ENCODE data around the gene UPK1A. TPM values are rescaled to one million over a fixed set of nuclear protein-coding genes. Genes with fewer than 3 reads are reported as not detected.
A peak's percentile ranks its signal among the peaks of the same experiment; 100 is the strongest.
"Not testable (repeated sequence)": the region's sequence is repeated elsewhere in the genome, so short reads cannot be mapped to it uniquely, and the experiment has no call there.

The UPK1A gene
- total RNA-seq, 1 donor from 2014 or later = not detected

DNA sequence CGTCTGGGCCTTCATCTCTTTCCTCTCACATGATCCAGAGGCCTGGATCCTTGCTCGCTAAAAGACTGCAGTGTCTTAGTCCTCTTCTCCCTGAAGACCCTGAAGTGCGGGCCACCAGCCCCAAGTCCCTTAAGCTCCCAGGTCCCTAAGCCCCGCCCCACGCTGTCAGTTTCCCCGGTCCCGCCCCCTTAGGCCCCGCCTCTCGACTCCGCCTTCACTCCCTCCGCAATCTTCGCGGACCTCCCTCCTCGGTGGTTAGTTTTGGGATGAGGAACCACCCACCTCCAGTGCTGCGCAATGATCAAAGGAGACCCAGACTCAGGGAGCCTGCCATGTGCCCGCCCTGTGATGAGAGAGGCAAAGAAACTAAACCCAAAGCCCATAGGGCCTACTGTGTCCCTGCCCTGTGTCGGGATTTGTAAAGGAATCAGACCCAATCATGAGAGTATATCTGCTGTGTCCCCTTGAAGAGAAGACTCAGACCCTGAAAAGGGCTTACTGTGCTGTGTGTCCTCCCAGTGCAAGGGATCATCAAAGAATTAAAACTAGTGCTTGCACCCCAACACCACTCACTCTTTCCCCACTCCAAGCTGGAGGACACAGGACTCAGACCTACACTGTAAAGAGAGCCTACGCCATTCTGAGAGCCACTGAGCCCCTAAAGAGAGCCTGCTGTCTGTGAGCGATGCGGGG lies 21.2 kb upstream of the UPK1A start:
- DNase-seq (ENCODE audit: low read depth) = no peak
- TF ChIP-seq, protein P1, sequence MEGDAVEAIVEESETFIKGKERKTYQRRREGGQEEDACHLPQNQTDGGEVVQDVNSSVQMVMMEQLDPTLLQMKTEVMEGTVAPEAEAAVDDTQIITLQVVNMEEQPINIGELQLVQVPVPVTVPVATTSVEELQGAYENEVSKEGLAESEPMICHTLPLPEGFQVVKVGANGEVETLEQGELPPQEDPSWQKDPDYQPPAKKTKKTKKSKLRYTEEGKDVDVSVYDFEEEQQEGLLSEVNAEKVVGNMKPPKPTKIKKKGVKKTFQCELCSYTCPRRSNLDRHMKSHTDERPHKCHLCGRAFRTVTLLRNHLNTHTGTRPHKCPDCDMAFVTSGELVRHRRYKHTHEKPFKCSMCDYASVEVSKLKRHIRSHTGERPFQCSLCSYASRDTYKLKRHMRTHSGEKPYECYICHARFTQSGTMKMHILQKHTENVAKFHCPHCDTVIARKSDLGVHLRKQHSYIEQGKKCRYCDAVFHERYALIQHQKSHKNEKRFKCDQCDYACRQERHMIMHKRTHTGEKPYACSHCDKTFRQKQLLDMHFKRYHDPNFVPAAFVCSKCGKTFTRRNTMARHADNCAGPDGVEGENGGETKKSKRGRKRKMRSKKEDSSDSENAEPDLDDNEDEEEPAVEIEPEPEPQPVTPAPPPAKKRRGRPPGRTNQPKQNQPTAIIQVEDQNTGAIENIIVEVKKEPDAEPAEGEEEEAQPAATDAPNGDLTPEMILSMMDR (IDR thresholded peaks at IDR 0.05; ENCODE audit: insufficient read depth, low read length, poor library complexity, severe bottlenecking) = no peak
- H3K27me3 ChIP-seq (ENCODE audit: control insufficient read depth, insufficient read depth, low read length) = no peaks in the 10 kb centered on the region
- H3K36me3 ChIP-seq (ENCODE audit: control insufficient read depth, insufficient read depth, low read length) = no peaks in the 10 kb centered on the region
- H3K4me3 ChIP-seq (ENCODE audit: low read depth, low read length) = peak overlapping the region; percentile 30

DNA sequence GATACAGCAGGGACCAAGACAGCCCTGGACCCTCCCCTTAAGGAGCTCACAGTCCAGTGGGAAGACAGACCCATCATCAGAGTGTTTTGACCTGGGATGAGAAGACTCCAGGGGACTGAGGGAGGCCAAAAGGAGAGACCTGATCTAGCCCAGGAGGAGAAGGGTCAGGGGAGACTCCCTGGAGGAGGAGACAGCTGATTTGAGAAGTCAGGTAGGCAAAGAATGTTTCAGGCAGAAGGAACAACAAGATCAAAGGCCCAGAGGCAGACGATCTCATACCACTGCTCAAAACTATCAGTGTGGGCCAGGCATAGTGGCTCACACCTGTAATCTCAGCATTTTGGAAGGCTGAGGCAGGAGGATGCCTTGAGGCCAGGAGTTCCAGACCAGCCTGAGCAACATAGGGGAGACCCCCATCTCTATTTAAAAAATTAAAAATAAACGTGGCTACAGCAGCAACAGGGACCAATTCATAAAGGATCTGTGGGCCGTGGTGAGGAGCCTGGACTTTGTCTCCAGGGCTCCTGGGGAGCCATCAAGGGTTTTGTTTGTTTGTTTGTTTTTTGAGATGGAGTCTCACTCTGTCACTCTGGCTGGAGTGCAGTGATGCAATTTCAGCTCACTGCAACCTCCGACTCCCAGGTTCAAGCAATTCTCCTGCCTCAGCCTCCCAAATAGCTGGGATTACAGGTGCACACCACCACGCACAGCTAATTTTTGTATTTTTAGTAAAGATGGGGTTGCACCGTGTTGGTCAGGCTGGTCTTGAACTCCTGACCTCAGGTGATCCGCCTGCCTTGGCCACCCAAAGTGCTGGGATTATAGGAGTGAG lies 20.4 kb upstream of the UPK1A start:
- H3K36me3 ChIP-seq (ENCODE audit: control insufficient read depth, insufficient read depth, low read length) = no peaks in the 10 kb centered on the region
- H3K4me3 ChIP-seq (ENCODE audit: low read depth, low read length) = no peak overlapping the region
- no peak for DNase-seq (ENCODE audit: low read depth)
- TF ChIP-seq, protein P1 (IDR thresholded peaks at IDR 0.05; ENCODE audit: insufficient read depth, low read length, poor library complexity, severe bottlenecking) = no peak
- H3K27me3 ChIP-seq (ENCODE audit: control insufficient read depth, insufficient read depth, low read length) = no peaks in the 10 kb centered on the region

DNA sequence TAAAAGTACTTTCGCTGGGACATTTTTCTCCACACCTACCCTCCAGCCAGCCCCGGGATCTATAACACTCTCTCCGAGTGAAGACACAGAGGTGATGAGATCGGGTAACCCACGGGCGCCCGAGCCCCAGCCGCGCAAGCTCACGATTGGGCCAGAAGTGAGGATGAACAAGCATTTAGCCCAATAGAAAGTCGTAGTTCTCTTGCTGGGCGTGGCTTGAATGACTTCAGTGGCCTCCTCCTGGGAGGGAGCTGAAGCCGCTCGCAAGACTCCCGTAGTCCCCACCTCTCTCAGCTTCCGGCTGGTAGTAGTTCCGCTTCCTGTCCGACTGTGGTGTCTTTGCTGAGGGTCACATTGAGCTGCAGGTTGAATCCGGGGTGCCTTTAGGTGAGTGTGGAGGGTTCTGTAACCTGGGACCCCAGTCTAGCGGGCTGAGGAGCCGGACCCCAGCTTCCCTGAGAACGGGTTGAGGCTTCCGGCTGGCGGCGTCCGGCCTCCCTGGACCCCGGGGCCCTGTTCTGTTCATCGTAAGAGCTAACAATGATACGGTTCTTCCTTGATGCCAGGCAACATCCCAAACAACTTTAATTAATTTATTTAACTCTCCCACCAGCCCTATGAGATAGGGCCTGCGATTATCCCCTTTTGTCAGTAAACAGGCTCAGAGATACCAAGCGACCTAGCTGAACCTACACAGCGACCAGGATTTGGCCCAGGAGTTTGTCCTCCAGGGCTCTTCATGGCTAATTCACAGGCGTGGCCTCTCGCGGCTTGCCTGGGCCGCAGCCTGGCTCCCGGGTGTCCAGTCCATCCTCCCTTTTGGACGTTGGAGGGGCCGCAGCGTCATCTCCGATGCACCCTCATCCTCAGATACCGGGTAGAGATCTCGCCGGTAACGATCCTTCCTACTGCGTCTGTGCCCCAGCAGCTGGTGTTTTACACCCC lies 18.0 kb upstream of the UPK1A start, which contains the start of gene COX6B1:
Gene COX6B1, plus strand, starts transcription at position 307 of the 945 bp plus-strand sequence. CDS start 2,921 bp downstream, outside the sequence.
- Histone ChIP-seq H3K27me3 (ENCODE audit: control insufficient read depth, insufficient read depth, low read length) (no peaks in the 10 kb centered on the region), H3K4me3 (ENCODE audit: low read depth, low read length) (peak within 1 kb of the TSS; percentile 88), H3K36me3 (ENCODE audit: control insufficient read depth, insufficient read depth, low read length) (no peaks in the 10 kb centered on the region)
- peak; percentile 95 for DNase-seq (ENCODE audit: low read depth)
- TF ChIP-seq, protein P1 (IDR thresholded peaks at IDR 0.05; ENCODE audit: insufficient read depth, low read length, poor library complexity, severe bottlenecking) = no peak

DNA sequence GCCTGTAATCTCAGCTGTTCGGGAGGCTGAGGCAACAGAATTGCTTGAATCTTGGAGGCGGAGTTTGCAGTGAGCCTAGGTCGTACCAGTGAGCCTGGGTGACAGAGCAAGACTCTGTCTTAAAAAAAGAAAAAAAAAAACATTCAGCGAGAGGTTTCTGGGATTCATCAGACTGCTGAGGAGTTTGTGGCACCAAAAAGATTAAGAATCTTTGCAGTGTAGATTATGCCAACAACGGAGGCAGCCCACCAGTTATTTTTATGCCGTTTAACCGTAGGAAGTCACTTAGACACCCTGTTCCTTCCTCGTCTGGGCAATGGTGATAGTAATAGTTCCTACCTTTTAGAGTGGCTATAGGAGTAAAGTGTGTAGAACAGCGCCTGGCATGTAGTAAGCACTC lies 15.7 kb upstream of the UPK1A start:
- TF ChIP-seq, protein P1 (IDR thresholded peaks at IDR 0.05; ENCODE audit: insufficient read depth, low read length, poor library complexity, severe bottlenecking) = no peak
- peaks cover 3% of the 10 kb centered on the region for H3K36me3 ChIP-seq (ENCODE audit: control insufficient read depth, insufficient read depth, low read length)

DNA sequence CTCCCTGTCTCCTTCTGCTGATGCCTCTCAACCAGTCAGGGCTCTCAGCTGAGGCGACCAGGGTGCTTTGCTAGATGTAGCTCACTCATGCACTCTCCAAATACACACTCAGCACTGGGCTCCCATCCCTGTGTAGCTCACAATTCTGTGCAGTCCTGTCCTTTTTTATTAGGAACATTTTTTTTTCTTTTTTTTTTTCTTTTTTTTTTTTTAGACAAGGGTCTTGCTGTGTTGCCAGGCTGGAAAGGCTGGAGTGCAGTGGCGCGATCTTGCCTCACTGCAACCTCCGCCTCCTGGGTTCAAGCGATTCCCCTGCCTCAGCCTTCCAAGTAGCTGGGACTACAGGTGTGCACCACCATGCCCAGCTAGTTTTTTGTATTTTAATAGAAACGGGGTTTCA lies 11.5 kb upstream of the UPK1A start:
- not testable (repeated sequence) for H3K36me3 ChIP-seq (ENCODE audit: control insufficient read depth, insufficient read depth, low read length); H3K27me3 ChIP-seq (ENCODE audit: control insufficient read depth, insufficient read depth, low read length); DNase-seq (ENCODE audit: low read depth)

More for the DNA sequence above, 15.7 kb upstream of the UPK1A start:
- H3K4me3 ChIP-seq (ENCODE audit: low read depth, low read length) = no peak overlapping the region
- DNase-seq (ENCODE audit: low read depth) = no peak
- no peaks in the 10 kb centered on the region for H3K27me3 ChIP-seq (ENCODE audit: control insufficient read depth, insufficient read depth, low read length)

More for the DNA sequence above, 11.5 kb upstream of the UPK1A start:
- not testable (repeated sequence) for H3K4me3 ChIP-seq (ENCODE audit: low read depth, low read length)
